GM12878 (cell line): ENCODE measurements around the gene JAG2. TPM values are rescaled to one million over a fixed set of nuclear protein-coding genes. Genes with fewer than 3 reads are reported as not detected.

Source experiments
- ATAC-seq: fragments of 200-7000 bp; cut with Tn5 transposase; 3 replicates; pipeline ENCODE4 v1.9.1; 2020; ENCODE audit warnings: mild to moderate bottlenecking, moderate library complexity
- BruUV-seq: library from RNA; stranded (reverse); fragments of 400-500 nt; replicated peaks from 2 replicates; lab custom pipeline; 2021; lab: Mats Ljungman, UMichigan
- CTCF ChIA-PET: fragments of 300-600 bp; sonication (Branson Sonifier 250); formaldehyde crosslinking; extraction: SDS; loops from one replicate; lab custom pipeline; 2021; ENCODE audit warnings: inconsistent platforms; lab: Yijun Ruan, JAX
- POLR2A ChIA-PET: fragments of 350-600 bp; formaldehyde crosslinking; extraction: SDS; loops from one replicate; lab custom pipeline; 2021; ENCODE audit warnings: inconsistent platforms; lab: Charles Lee
- RAD21 ChIA-PET: fragments of 300-600 bp; sonication (Branson Sonifier 250); formaldehyde crosslinking; loops from one replicate; lab custom pipeline; 2023; ENCODE audit warnings: antibody characterized with exemption; ENCODE audit not compliant: unreplicated experiment; lab: Charles Lee
- SMC1A ChIA-PET: fragments of 300-600 bp; sonication (Branson Sonifier 250); formaldehyde crosslinking; loops from one replicate; lab custom pipeline; 2023; ENCODE audit not compliant: unreplicated experiment, uncharacterized antibody; lab: Charles Lee
- DNase-seq: peaks from one replicate; pipeline ENCODE4 v3.0.0-alpha.2; 2011; ENCODE audit warnings: low read depth, low spot score
- FAIRE-seq: peaks from 3 replicates; lab custom pipeline; 2011; peaks lifted over from hg19 to GRCh38; lab: Jason Lieb, UNC
- H2AFZ ChIP-seq: 2 replicates; pipeline ENCODE4 v1.6.0; 2011; ENCODE audit warnings: low read depth, low read length, control low read depth; ENCODE audit not compliant: control insufficient read depth
- H3K27ac ChIP-seq: 2 replicates; pipeline ENCODE4 v1.5.1; 2011; ENCODE audit warnings: control low read depth; ENCODE audit not compliant: control insufficient read depth, insufficient read depth
- H3K27me3 ChIP-seq, 2 experiments: replicated peaks in 1 of 2; 2 replicates each; pipeline versions ENCODE4 v1.6.0 to v1.6.1; 2011; ENCODE audit warnings: low read length in 1 of 2; ENCODE audit not compliant: control insufficient read depth in 2 of 2, insufficient read depth in 2 of 2
- H3K36me3 ChIP-seq, 2 experiments: 2 replicates each; pipeline ENCODE4 v1.5.1; 2011; ENCODE audit warnings: low read length in 1 of 2; ENCODE audit not compliant: control insufficient read depth in 2 of 2, insufficient read depth in 2 of 2
- H3K4me1 ChIP-seq: 2 replicates; pipeline ENCODE4 v1.6.1; 2011; ENCODE audit warnings: mild to moderate bottlenecking, low read length, moderate library complexity, mixed read lengths; ENCODE audit not compliant: control insufficient read depth, insufficient read depth
- H3K4me2 ChIP-seq: 2 replicates; pipeline ENCODE4 v1.6.0; 2011; ENCODE audit warnings: control low read depth; ENCODE audit not compliant: control insufficient read depth, insufficient read depth
- H3K4me3 ChIP-seq: fragments of 200-600 bp; sonication (generic); 2 replicates; pipeline ENCODE4 v1.5.1; 2016
- H3K79me2 ChIP-seq: 2 replicates; pipeline ENCODE4 v1.6.0; 2011; ENCODE audit warnings: low read length; ENCODE audit not compliant: control insufficient read depth, insufficient read depth
- H3K9ac ChIP-seq: 2 replicates; pipeline ENCODE4 v1.8.0; 2011; ENCODE audit warnings: low read length, control low read depth, mixed read lengths; ENCODE audit not compliant: control insufficient read depth, insufficient read depth
- H3K9me3 ChIP-seq: replicated peaks from 3 replicates; pipeline ENCODE4 v1.5.1; 2011; ENCODE audit warnings: mild to moderate bottlenecking, low read length; ENCODE audit not compliant: control insufficient read depth, insufficient read depth
- H4K20me1 ChIP-seq: 2 replicates; pipeline ENCODE4 v1.6.0; 2011; ENCODE audit not compliant: control insufficient read depth, insufficient read depth
- CHD1 ChIP-seq: IDR thresholded peaks from 2 replicates; pipeline ENCODE4 v1.6.1; 2012; ENCODE audit warnings: low read depth, low read length, improper control_type of control experiment
- GABPA ChIP-seq: IDR thresholded peaks from 2 replicates; pipeline ENCODE4 v1.6.1; 2014; ENCODE audit warnings: antibody characterized with exemption, low read depth, mild to moderate bottlenecking, inconsistent platforms
- JUNB ChIP-seq: IDR thresholded peaks from 2 replicates; pipeline ENCODE4 v1.6.1; 2016; ENCODE audit warnings: antibody characterized with exemption, mild to moderate bottlenecking
- JUND ChIP-seq: IDR thresholded peaks from 2 replicates; pipeline ENCODE4 v1.6.1; 2012; ENCODE audit warnings: low read depth, mild to moderate bottlenecking, low read length, improper control_type of control experiment, moderate library complexity
- NRF1 ChIP-seq: conservative IDR thresholded peaks from 2 replicates; pipeline ENCODE4 v1.6.1; 2011; ENCODE audit warnings: mild to moderate bottlenecking, low read depth, low read length, improper control_type of control experiment
- POLR2A ChIP-seq: IDR thresholded peaks from 2 replicates; pipeline ENCODE4 v1.6.1; 2011; ENCODE audit warnings: low read depth, mild to moderate bottlenecking, low read length
- SREBF1 ChIP-seq: IDR thresholded peaks from 2 replicates; pipeline ENCODE4 v1.6.1; 2012; ENCODE audit warnings: mild to moderate bottlenecking, low read length
- WGBS: methylation state at CpG from one replicate; pipeline ENCODE4 v1.1.6; 2016; ENCODE audit warnings: low lambda C conversion rate; ENCODE audit not compliant: insufficient replicate concordance, insufficient coverage; ENCODE audit errors: missing lambda C conversion rate; 5-methylcytosine and 5-hydroxymethylcytosine counted together
- in situ Hi-C: fragments of 300-500 bp; cut with MboI; formaldehyde crosslinking; loops from 9 replicates; pipeline ENCODE4 v1.14.3; 2018; ENCODE audit warnings: mixed read lengths
- intact Hi-C: fragments of 100-400 bp; cut with micrococcal nuclease; formaldehyde crosslinking; loops from one replicate; pipeline ENCODE4 v1.14.2; 2022; ENCODE audit not compliant: unreplicated experiment
- polyA plus RNA-seq, 11 experiments: library from polyadenylated mRNA; depleted of rRNA in 4 of 11; unstranded in 6 of 11; stranded (reverse) in 5 of 11; fragments of >200 nt; fragmentation: Nextera tagmentation in 4 of 11; fragmentation: Illumina TruSeq in 1 of 11; extraction: Ambion mirVana in 4 of 11; extraction: Trizol in 1 of 11; gene quantifications; 1 replicate in 1 of 11; 2 replicates in 10 of 11; pipeline versions ENCODE4 v1.2.1 to v1.2.3, GENCODE V29; 2011 to 2016; ENCODE audit warnings: inconsistent platforms in 2 of 11, missing spikeins in 2 of 11, low read depth in 1 of 11
- total RNA-seq, 4 experiments: library from RNA; depleted of rRNA in 3 of 4; stranded (reverse); fragments of >200 nt in 3 of 4; fragmentation: Illumina TruSeq in 1 of 4; extraction: Trizol in 1 of 4; gene quantifications; 2 replicates each; pipeline versions ENCODE4 v1.2.1 to v1.2.3, GENCODE V29; 2013 to 2021
- TF ChIP-seq, protein P1 (sequence below): IDR thresholded peaks from 2 replicates; pipeline ENCODE4 v1.6.1; 2011; ENCODE audit warnings: borderline replicate concordance, low read depth, mild to moderate bottlenecking, moderate library complexity, low read length; ENCODE audit not compliant: insufficient read depth, poor library complexity, severe bottlenecking

JAG2 gene
- total and polyA plus RNA-seq, 10 of the 15 experiments (the other 5 are each of a cell fraction or from before 2014, with no cell fraction given) = 0.04 to 0.14 (median 0.06) TPM; not detected in 5

- 37% methylated on average over 24 of the region's 24 CpGs for WGBS
- FAIRE-seq = no peak
Measured at GRCh38 chr14:105204206-105204930, 35.8 kb upstream of the JAG2 start.

More at GRCh38 chr14:105204206-105204930, 35.8 kb upstream of the JAG2 start:
- Histone ChIP-seq H2AFZ (no peak overlapping the region), H3K4me1 (peaks cover 7% of the 10 kb centered on the region), H3K4me2 (no peak overlapping the region), H3K9me3 (no peaks in the 10 kb centered on the region), H3K9ac (no peak overlapping the region), H3K4me3 (no peak overlapping the region), H4K20me1 (no peaks in the 10 kb centered on the region), H3K36me3 (no peaks in the 10 kb centered on the region), H3K27me3 (no peaks in the 10 kb centered on the region), H3K27ac (no peak overlapping the region), H3K79me2 (no peaks in the 10 kb centered on the region)
- TF ChIP-seq CHD1 (no peak), JUND (no peak), GABPA (no peak), SREBF1 (no peak), POLR2A (peak; percentile 23; the same call in 1 of the 2 replicates), NRF1 (no peak), JUNB (no peak)
- TF ChIP-seq, protein P1, sequence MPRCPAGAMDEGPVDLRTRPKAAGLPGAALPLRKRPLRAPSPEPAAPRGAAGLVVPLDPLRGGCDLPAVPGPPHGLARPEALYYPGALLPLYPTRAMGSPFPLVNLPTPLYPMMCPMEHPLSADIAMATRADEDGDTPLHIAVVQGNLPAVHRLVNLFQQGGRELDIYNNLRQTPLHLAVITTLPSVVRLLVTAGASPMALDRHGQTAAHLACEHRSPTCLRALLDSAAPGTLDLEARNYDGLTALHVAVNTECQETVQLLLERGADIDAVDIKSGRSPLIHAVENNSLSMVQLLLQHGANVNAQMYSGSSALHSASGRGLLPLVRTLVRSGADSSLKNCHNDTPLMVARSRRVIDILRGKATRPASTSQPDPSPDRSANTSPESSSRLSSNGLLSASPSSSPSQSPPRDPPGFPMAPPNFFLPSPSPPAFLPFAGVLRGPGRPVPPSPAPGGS = peak; percentile 5
- DNase-seq = no peak
- RAD21 ChIA-PET = no interaction called here
- intact Hi-C loops = loop anchor here (5.0 kb wide), 2 partner anchors 112 to 323 kb away; partner anchors contain the start of gene TMEM121
- CTCF ChIA-PET = interaction anchor here (1.2 to 2.4 kb wide), 2 partner anchors 73 to 148 kb away, joined by 3 to 12 read pairs; no protein-coding TSS in a partner anchor
- in situ Hi-C loops = loop anchor here (5.0 kb wide), 1 partner anchor 148 kb away; no protein-coding TSS in a partner anchor
- no TSS peak for BruUV-seq
- POLR2A ChIA-PET = no interaction called here
- ATAC-seq = no peak
- SMC1A ChIA-PET = no interaction called here
